Measurements from ENCODE around the gene LEF1.

DNA sequence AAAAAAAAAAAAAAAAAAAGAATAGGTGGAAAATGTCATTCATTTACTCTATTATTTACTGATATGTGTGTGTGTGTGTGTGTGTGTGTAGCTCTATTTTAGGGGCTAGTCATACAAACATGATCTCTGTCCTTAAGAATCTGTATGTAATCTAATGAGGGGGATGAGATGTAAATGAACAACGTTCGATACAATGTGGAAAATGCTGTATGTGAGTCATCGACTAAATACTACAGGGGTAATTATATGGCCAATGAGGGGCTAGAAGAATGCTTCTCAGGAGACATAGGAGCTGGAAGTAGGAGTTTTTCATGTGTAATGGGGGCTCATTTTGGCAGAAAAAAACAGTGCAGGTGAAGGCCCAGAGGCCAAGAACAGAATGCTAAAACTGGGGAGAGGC, 41.9 kb downstream of the LEF1 start:
- no peak for TF ChIP-seq POLR2AphosphoS5 (IDR thresholded peaks at IDR 0.05; ENCODE audit: low read depth, low read length)
- TF ChIP-seq POLR2A (IDR thresholded peaks at IDR 0.05; ENCODE audit: low read depth, low read length) = no peak
